HTR-8/SVneo (cell line): ENCODE results near the gene ATP5PO.
A peak's percentile ranks its signal among the peaks of the same experiment; 100 is the strongest.
"Not testable (repeated sequence)": the region's sequence is repeated elsewhere in the genome, so short reads cannot be mapped to it uniquely, and the experiment has no call there.

Experiments used
- DNase-seq: peaks from one replicate; pipeline ENCODE4 v3.0.0; 2011; ENCODE audit warnings: low spot score, mixed read lengths; ENCODE audit not compliant: insufficient read length
- FAIRE-seq: peaks from 2 replicates; lab custom pipeline; 2011; peaks lifted over from hg19 to GRCh38; lab: Jason Lieb, UNC

The ATP5PO gene

DNA sequence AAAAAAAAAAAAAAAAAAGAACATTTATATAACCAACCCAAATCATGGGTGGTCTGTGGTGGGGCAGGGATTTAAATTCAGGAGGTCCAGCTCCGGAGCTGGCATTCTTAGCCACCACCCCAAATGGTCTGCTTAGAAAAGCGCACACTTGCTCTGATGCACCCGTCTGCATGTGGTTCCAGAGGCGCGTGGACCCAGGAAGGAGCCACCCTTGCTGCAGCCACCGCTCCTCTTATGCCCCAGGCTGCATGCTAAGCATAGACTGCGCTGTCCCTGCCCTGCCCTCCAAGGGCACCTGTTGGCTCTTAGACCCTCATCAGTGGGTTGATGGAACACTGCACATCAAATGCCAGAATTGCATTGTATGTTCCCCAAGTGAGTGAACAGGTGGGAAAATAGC is 41.4 kb downstream of the ATP5PO start:
- DNase-seq (no peak), FAIRE-seq (no peak)

- no peak for FAIRE-seq
Measured at GRCh38 chr21:33872881-33873515, 42.6 kb downstream of the ATP5PO start.

GRCh38 chr21:33871171-33871570 is 44.4 kb downstream of the ATP5PO start:
- FAIRE-seq = no peak
- no peak for DNase-seq

More at GRCh38 chr21:33872881-33873515, 42.6 kb downstream of the ATP5PO start:
- DNase-seq = no peak

GRCh38 chr21:33870768-33871167 is 44.8 kb downstream of the ATP5PO start:
- no peak for FAIRE-seq
- no peak for DNase-seq

GRCh38 chr21:33869873-33870272 is 45.7 kb downstream of the ATP5PO start:
- FAIRE-seq = no peak
- DNase-seq = no peak

DNA sequence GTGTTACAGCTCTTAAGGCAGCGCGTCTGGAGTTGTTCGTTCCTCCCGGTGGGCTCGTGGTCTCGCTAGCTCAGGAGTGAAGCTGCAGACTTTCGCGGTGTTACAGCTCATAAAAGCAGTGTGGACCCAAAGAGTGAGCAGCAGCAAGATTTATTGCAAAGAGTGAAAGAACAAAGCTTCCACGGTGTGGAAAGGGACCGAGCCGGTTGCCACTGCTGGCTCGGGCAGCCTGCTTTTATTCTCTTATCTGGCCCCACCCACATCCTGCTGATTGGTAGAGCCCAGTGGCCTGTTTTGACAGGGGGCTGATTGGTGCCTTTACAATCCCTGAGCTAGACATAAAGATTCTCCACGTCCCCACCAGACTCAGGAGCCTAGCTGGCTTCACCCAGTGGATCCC is 47.7 kb downstream of the ATP5PO start:
- FAIRE-seq, DNase-seq: not testable (repeated sequence)

- DNase-seq (no peak), FAIRE-seq (no peak)
Measured at GRCh38 chr21:33866826-33867225, 48.8 kb downstream of the ATP5PO start.

- DNase-seq = no peak
- no peak for FAIRE-seq
Measured at GRCh38 chr21:33865996-33866575, 49.5 kb downstream of the ATP5PO start.

- no peak for DNase-seq
- no peak for FAIRE-seq
Measured at GRCh38 chr21:33865176-33865575, 50.4 kb downstream of the ATP5PO start.

GRCh38 chr21:33864150-33864549 is 51.5 kb downstream of the ATP5PO start:
- FAIRE-seq (no peak), DNase-seq (no peak)

GRCh38 chr21:33863191-33863590 is 52.4 kb downstream of the ATP5PO start:
- DNase-seq, FAIRE-seq: not testable (repeated sequence)

- DNase-seq (no peak), FAIRE-seq (no peak)
Measured at GRCh38 chr21:33861125-33861524, 54.5 kb downstream of the ATP5PO start.

- no peak for DNase-seq
- FAIRE-seq = no peak
Measured at GRCh38 chr21:33860332-33860879, 55.2 kb downstream of the ATP5PO start.

- FAIRE-seq = no peak
- no peak for DNase-seq
Measured at GRCh38 chr21:33859373-33860102, 56.1 kb downstream of the ATP5PO start.

- DNase-seq = no peak
- FAIRE-seq = no peak
Measured at GRCh38 chr21:33858667-33859372, 56.8 kb downstream of the ATP5PO start.

GRCh38 chr21:33857846-33858666 is 57.5 kb downstream of the ATP5PO start:
- DNase-seq (no peak), FAIRE-seq (no peak)

- FAIRE-seq = no peak
- no peak for DNase-seq
Measured at GRCh38 chr21:33856893-33857527, 58.6 kb downstream of the ATP5PO start.

DNA sequence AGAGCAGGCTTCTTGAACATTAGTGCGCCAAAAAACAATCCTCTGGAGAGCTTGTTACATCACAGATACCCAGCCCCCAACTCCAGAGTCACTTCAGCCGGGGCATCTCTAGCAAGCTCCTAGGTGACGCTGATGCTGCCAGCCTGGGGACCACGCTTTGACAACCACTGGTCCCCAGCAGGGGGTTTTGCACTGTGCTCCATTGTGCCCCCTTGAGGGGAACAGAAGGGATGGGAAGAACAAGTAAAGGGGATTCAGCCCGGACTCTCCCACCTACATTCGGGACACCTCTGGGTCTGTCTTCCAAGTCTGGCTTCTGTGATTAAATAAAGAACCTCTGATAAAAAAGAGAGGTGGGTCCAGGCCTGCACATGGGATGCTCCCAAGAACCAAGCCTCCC is 60.4 kb downstream of the ATP5PO start:
- no peak for DNase-seq
- FAIRE-seq = no peak

- FAIRE-seq = peak; percentile 58
- DNase-seq = no peak
Measured at GRCh38 chr21:33854604-33855003, 61.0 kb downstream of the ATP5PO start.
